ENCODE results near the gene ANKRD42.

The ANKRD42 gene

GRCh38 chr11:83193315-83194280 is at the start of gene ANKRD42:
TSS of gene ANKRD42 (plus strand) at chr11:83193712. CDS start at chr11:83194671, 959 bp downstream.
- peak; percentile 18 for FAIRE-seq
- DNase-seq (ENCODE audit: low spot score): peak; percentile 85

DNA sequence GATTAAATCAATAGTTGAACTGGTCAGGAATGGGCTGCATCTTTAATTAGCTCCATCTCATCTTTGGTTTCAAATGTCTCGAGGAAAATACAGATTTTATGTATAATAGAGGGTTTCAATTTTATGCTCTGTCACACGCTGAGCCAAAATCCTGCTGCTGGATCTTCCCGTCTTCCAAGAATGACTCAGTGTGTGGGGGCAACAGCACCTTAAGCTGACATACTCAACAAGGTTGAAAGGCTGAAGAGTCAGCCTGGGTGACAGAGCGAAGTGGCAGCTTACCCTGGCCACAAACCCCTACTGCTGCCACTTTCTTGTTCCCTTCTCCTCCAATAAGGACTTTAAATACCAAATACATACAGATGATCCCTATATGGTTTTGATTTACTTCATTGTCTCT is 45.6 kb upstream of the ANKRD42 start:
- FAIRE-seq: no peak
- DNase-seq (ENCODE audit: low spot score): peak; percentile 15

GRCh38 chr11:83150450-83150849 is 43.1 kb upstream of the ANKRD42 start:
- no peak for DNase-seq (ENCODE audit: low spot score)
- FAIRE-seq: no peak

DNA sequence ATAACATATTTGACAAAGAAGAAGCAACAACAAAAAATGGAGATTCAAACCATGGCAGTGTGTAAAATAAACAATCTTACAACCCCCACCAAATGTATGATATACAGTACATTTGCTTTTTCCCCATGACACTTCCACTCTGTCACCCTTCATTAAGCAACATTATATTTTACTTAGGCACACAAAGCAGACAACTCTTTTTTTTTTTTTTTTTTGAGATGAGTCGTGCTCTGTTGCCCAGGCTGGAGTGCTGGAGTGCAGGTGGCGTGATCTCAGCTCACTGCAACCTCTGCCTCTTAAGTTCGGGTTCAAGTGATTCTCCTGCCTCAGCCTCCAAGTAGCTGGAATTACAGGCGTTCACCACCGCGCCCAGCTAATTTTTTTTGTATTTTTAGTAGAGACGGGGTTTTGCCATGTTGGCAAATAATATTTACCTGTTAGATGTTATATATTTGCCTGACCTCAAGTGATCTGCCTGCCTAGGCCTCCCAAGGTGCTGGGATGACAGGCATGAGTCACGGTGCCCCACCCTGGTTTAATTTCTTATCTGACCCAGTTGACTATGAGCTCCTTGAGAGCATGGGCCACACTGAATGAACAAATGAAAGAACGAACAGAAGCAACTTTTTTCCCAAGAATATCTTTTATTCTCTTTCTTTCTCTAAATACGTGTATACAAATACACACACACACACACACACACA is 42.1 kb upstream of the ANKRD42 start:
- no peak for FAIRE-seq
- DNase-seq (ENCODE audit: low spot score): no peak

DNA sequence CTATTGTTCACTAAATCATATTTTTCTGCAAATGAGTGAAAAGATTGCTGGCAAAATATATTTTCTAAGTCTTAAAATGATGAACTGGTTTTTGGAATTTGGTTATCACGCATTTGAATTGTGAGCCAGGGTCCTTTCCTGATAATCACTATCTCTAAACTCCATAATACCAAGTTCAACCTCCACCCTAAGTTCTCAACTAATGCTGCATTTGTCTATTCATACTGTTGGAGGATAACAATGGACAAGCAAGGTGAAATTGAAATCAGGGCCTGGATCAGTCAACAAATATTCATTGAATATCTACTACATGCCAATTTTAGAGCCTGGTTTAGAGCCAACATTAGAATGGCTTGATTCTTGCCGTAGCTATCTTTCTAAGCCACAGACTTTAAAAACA is 41.2 kb upstream of the ANKRD42 start:
- FAIRE-seq (no peak), DNase-seq (ENCODE audit: low spot score) (no peak)

DNA sequence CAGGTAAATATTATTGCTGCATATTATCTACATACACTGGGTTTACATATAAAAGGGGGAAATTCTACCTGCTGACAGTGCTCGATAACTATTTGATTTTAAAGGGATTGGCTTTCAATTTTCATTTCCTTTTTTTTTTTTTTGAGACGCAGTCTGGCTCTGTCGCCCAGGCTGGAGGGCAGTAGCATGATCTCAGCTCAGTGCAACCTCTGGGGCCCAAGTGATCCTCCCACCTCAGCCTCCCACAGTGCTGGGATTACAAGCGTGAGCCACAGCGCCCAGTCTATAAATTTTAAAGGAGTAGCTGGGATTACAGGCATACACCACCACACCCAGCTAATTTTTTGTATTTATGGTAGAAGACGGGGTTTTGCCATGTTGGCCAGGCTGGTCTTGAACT is 39.7 kb upstream of the ANKRD42 start:
- DNase-seq (ENCODE audit: low spot score): no peak
- no peak for FAIRE-seq

- DNase-seq (ENCODE audit: low spot score) (peak; percentile 99), FAIRE-seq (peak; percentile 92)
Measured at GRCh38 chr11:83156144-83156995, 37.1 kb upstream of the ANKRD42 start.

GRCh38 chr11:83156996-83157593 is 36.4 kb upstream of the ANKRD42 start, which contains the start of gene PCF11:
TSS of gene PCF11 (plus strand) at chr11:83157131. CDS start at chr11:83157440, 309 bp downstream.
- no peak for DNase-seq (ENCODE audit: low spot score)
- no peak for FAIRE-seq

DNA sequence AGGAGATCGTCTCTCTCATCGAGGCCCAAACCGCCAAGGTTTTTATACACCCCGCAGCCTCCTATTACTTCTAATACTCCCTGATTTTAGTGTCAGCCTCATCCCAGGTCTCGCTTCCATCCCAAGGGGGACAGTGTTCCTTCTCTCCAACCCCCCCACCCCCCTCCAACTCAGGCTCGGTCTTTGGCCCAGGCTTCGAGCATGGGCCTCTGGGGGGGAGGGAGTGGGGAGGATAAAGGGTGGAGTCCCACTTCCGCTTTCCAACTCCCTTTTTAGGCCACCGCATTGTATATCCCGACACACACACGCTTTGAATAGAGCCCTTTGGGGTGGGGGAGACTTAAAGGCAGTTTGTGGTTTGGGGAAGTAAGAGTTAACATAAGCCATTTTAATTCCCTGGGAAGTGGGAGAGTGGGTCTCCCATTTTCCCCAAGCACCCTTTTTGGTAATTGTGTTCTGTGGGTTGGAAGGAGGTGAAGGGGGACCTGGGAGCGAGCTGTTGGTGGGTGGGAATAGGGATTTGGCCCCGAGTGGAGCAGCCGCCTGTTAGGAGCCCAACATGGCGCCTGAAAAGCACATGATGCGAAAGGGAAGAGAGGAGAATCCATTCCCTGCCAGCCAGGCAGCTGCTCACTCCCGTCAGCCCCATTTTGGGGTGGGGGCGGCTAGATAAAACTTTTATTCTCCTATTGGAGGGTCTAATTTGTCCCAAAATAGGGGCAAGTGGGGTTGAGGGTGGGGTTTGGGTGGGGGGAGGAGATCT is 35.7 kb upstream of the ANKRD42 start:
- DNase-seq (ENCODE audit: low spot score) (no peak), FAIRE-seq (no peak)

DNA sequence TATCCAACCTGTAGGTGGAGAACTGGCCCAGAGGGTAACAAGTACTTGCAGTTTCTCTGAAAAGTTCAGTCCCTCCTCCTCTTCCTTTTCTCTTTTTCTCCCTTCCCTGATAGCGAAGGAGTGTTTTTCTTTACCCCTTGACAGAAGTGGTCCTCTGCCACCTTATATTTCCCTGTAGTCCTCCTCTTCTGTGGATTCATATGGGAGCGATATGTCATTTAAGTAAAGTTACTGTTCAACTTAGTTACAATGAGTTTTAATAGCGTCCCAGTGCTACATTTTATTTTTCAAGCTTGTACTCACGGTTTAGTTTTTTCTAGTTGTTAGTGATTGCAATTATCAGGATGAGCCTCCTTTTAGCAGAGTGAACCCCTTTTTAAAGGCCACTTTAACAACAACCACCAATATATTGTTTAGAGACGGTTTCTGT is 35.1 kb upstream of the ANKRD42 start:
- FAIRE-seq: no peak
- DNase-seq (ENCODE audit: low spot score): no peak

GRCh38 chr11:83158965-83159901 is 34.3 kb upstream of the ANKRD42 start:
- FAIRE-seq (no peak), DNase-seq (ENCODE audit: low spot score) (no peak)

DNA sequence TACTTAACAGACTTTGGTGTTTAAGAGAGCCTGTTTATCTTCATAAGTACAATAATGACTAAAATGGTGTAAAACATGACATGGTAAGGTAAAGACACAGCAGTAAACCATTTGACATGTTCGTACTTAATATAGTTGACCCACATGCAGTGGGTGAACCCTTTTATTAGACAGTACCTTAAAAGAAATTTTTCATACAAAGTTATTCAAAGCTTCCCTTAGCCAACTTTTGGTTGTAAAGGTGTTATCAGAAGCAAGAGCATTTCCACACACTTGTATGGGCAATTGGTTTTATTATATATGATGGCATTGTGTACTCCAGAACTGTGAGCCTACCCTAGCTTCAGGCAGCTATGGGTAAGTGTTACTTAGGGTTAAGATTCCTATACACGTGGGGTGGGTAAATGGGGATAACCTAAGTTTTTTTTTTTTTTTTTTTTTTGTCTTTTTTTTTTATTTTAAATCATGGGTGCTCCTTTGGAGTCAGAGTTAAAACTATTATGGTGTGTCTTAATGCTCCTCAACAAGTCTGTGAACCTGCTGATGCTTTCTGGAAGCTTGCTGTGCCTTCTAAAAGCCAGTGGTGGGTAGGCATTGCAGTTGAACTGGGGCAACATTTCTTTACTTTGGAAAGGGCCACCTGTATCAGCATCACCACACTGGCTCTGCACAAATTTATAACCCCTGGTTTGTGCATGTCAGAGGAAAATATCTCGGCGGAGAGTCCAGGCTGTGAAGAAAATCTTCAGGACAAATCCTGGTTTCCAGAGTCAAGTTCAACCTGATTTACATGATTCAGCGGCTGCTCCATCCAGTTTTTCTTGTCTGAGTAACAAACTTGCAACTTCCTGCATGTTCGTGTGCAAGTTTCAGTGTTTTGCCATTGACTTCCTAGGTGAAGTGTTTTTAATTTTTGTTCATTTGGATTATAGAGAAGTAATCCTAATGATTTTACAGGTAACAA is 33.3 kb upstream of the ANKRD42 start:
- no peak for FAIRE-seq
- no peak for DNase-seq (ENCODE audit: low spot score)

GRCh38 chr11:83161610-83162199 is 31.8 kb upstream of the ANKRD42 start:
- no peak for DNase-seq (ENCODE audit: low spot score)

DNA sequence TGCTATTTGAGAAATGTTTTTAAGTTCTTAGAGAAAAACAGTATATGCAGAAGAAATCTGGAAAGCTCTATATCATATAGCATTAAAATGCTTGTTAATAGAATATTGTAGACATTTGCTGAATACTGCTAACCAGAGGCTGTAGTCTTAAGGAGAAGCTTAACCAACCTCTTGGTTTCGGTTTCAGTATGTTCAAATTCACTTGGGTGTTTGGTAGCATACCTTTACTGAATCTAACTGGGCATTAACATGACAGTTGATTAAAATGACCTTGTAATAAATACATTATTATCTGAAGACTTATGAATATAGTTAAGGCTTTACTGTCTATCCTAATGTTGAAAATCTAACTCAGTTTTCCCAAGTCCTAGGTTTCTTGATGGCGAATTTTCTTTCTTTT is 31.1 kb upstream of the ANKRD42 start:
- no peak for FAIRE-seq
- DNase-seq (ENCODE audit: low spot score): no peak

More at GRCh38 chr11:83161610-83162199, 31.8 kb upstream of the ANKRD42 start:
- FAIRE-seq: no peak

- FAIRE-seq (no peak), DNase-seq (ENCODE audit: low spot score) (no peak)
Measured at GRCh38 chr11:83166193-83166866, 27.2 kb upstream of the ANKRD42 start.

GRCh38 chr11:83168756-83169155 is 24.8 kb upstream of the ANKRD42 start:
- FAIRE-seq: no peak
- DNase-seq (ENCODE audit: low spot score): no peak

DNA sequence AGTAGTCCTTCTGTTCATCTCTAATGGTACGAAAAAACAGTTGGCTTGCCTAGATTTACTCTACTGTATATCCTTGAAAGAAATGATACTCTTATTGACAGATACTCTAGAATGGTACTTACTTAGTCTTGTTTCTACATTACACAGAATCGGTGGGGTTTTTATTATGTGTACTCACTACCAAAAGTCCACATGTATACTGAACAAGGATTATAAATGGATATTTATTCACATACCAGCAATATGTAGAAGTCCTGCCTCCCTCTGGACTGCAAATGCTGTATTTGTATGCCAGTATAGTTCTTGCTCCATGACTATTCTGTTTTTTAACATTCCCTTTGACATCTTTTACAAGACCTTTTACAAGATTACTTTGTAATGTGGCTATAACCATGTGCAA is 22.6 kb upstream of the ANKRD42 start:
- DNase-seq (ENCODE audit: low spot score) (no peak), FAIRE-seq (no peak)

Measured in RCC 7860 (cell line).